T-helper 22 cell (primary cell): ENCODE results near the gene IQSEC1.

ENCODE experiments used
- DNase-seq: peaks from one replicate; pipeline ENCODE4 v3.0.0-alpha.2; 2020; ENCODE audit warnings: low read depth

The IQSEC1 gene

DNA sequence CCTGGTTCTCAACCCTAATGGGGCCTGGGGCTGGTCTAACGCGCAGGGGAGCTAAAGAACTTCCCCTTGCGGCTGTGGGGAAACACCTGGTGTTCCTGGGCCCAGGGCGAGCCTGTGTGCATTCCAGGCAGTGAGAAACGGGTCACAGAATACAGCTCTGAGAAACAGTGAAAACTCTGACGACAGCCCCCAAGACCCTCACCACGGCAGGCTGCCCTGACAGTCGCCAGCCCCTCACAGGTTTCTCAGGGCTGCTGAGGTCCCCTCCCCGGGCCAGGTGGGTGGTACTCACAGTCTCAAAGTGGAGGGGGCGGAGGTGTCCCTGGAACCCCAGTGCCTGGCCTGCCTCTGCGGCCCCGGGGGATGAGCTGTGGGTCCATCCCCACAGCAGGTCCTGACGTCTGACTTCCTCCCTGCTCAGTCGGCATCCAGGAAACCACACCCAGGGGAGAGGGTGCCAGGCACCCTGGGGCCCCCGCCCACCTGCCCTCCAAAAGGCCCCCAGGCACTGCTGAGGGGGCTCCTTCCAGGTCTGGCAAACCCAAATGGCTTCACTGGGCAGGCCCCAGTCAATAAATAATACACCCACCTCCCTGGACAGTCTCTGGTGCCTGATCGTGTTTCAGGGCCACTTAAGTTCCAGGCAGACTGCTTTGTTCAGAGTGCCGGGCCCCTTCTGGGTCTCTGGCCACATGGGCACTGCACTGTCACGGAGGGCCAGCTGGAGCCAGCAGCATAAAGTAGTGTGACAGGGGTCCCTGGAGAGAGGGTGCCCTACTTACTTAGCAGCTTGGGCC lies 57.7 kb downstream of the IQSEC1 start:
- peak; percentile 43 for DNase-seq

DNA sequence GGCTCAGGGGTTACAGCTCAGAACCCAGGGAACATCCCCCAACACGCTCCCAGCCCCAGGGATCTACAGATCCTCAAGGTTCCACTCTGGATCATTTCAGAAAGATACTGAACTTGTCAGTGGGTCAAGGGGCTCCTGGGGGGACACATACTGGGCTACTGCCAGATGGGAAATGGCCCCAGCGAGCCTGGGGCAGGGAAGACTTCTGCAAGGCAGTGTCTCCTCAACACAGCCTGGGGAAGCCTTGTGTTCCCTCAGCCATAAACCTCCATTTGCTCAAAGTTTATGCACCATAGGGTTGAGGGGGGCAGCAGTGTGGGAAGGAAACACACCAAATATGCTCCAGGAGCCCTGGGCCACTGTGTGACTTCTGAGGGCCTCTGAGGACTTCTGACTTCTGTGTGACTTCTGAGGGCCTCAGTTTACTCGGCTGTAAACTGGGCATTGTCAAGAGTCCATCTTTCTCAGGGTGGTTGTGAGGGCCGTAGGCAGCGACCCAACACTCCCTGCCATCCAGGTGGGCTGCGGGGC lies 58.4 kb downstream of the IQSEC1 start:
- DNase-seq, result no peak

DNA sequence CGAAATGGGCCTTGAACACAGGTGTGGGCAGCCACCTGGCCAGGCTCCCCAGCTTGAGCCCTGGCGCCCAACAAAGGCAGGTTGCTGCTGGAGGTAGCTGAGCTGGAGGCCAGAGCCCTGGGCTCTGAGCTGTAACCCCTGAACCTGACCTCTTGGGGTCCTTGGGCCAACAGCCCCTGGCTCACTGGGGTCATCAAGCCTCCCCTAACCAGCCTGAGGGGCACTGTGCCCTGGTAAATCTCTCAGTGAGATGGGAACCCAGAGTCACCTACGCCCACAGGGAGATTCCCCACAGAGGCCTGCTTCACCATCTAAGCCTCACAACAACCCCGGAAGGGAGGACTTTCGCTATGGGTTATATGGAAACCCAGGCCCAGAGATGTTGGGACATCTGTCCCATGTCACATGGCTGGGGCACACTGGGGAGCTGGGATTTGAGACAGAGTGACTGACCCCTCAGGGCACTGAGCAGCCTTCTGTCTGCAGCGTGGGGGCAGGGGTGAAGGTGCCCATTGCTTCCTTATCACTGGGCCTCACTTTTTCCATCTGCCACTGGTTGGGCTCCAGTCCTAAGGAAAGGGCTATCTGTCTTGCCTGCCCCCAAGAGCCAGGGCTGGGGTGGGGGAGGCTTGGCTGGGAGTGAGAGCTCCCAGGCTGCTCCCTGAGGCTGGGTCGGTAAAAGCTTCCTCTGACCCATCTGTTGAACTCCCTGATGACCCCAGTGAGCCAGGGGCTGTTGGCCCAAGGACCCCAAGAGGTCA lies 59.1 kb downstream of the IQSEC1 start:
- no peak for DNase-seq

DNA sequence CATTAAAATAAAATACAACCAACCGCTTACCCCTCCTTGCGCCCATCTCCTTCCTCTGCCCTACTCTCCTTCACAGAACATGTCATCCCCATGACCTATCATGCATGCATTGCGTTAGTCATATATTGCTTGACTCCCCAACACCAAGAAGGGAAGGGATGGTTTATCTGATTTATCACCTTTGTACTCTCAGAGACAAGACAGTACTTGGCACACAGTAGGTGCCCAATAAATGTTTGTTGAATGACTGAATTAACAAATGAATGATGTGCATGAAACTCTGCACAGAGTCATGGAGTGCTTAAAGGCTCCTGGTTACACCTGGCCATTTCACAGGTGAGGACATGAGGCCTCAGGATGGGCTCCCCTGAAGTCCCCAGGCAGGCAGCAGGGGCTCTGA lies 59.7 kb downstream of the IQSEC1 start:
- DNase-seq, result no peak

DNA sequence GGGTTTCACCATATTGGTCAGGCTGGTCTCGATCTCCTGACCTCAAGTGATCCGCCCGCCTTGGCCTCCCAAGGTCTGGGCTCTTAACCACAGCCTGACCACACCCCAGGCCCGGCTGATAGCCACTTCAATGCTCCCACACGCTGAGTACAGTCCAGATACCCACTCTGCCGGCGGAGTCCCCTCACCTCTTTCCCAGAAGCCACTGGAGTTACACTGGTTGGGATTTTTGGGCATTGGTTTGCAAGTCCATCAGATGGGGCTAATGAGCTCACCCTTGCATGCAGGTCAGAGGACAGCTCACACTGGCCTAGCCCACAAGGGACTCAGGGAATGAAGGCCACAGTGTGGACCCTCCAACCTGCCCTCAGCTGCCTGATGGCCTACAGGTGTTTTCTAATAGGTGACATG lies 60.1 kb downstream of the IQSEC1 start:
- DNase-seq, result no peak

DNA sequence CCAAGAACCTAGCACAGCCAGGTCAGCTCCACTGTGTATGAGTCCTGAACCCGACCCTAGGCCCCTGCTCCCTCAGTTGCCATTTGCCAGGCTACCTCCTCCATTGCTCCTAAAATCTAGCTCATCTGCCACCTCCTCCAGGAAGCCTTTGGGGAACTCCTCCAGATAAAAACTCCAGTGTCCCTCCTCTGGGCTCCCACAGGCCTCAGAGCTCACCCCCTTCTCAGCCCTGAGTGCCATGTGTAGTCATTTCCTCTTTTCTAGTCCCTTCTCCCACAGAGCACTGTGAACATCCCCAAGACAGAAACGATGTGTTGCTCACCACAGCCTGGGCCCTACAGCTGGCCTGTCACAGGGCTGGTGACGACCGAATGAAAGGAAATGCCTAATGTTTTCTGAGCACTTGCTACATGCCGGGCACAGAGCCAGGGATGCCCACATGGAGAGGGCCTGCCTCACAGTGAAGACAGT lies 61.0 kb downstream of the IQSEC1 start:
- DNase-seq, result no peak

DNA sequence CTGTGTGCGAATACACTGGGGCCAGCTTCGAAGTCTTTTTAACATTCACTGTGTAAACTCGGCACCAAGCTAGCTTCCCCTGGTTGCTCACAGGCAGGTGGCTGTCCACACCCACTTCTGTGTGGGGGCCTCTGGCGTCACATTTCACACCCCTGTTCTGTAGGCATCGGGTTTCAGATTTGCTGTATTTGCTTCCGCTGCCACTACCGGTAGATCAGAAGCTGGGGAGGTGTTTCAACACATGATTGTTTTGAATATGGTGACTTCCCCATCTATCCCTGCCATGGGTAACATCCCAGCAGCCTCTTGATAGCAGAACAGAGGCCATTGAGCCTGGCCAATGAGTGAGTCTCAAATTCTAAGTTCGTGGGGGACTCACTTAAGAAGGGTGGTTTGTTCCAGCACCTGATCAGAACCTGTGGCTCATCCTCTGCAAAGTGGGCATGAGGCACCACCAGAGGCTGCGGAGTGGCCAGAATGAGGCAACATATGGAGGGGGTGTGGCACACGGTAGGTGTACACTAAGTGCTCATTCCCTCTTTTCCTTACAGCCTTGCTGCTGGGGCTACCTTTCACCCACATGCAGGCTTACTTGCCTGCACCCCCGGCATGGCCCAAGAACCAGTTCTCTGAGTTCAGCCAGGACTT lies 61.5 kb downstream of the IQSEC1 start:
- DNase-seq, result peak; percentile 79

DNA sequence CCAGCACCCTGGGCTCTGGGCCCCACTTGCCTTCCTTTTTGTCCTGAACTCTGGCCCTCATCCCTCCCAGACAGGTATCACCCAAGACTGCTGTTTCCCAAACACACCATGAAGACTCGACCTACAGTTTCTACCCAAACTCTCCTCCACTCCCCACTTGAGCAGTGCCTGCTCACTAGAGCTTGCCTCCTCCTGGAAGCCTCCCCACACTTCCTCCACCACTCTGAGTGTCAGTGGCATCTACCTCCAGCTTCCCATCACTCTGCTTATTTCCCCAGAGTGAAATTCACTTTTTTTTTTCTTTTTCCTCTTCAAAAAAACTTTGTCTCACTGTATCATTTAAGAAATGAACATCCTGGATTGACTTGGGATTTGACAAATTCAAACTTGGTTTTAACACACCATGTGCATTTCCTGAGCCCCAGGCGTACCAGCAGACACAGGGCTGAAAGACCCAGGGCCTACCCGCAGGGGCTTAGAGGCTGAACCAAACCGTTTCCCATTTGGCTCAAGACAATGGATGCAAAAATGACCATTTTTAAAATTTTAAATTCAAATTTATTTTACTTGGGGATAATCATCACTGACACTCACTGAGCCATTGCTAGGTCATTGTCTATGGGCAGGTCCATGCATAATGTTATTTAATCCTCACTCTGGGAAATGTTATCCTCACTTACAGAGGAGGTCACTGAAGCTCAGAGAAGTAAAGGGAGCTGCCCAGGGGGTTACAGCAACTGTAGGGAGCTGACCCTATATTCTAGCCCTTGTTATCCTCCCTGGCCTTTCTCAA lies 62.3 kb downstream of the IQSEC1 start:
- DNase-seq, result no peak

DNA sequence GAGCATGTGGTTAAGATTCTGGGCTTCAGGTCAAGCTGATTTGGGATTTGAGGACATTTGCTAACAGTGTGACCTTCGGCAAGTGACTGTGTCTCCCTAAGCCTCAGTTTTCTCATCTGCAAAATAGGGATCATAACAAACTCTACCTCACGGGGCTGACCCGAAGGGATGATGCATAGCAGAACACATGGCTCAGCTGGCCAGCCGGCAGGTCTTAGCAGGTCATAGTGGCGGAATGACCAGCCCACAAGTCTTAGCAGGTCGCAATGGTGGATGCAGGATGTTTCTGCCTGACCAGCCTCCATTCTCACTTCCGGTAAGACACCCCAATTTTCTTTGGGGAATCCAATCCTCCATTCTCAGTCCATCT lies 63.3 kb downstream of the IQSEC1 start:
- DNase-seq, result no peak

DNA sequence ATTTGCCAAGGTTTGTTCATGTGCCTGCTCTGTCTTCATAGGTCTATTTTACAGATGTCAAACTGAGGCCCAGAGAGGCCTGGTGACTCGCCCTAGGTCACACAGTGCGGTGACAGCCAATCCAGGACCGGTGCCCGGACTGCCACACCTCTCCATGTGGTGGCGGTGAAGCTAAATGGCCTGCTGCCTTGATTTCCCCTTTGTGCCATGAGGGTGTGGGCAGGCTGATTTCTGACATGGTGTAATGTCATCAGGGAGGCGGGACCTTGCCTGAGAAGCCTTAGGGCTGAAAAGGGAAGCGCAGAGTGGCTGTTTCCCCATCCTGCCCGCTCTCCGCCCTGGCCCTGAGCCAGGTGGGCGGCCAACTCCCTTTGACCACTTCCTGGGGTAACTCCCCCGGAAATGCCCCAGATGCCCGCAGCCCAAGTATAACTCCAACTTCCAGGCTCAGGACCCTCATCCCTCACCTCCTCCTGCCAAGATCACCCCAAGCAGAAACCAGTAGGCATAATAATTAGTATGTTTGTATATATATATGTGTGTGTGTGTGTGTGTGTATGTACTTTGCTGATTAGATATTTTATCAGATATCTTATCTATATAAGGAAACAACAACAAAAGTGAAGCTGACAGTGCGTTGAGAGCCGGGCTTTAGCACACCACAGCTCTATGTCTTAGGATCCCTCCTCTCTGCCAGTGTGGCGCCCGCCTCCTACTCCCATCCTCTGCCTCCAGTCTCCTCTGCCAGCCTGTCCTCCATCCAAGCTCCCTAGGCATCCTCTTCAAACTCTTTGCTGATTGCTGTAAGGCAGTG lies 63.9 kb downstream of the IQSEC1 start:
- DNase-seq, result no peak

DNA sequence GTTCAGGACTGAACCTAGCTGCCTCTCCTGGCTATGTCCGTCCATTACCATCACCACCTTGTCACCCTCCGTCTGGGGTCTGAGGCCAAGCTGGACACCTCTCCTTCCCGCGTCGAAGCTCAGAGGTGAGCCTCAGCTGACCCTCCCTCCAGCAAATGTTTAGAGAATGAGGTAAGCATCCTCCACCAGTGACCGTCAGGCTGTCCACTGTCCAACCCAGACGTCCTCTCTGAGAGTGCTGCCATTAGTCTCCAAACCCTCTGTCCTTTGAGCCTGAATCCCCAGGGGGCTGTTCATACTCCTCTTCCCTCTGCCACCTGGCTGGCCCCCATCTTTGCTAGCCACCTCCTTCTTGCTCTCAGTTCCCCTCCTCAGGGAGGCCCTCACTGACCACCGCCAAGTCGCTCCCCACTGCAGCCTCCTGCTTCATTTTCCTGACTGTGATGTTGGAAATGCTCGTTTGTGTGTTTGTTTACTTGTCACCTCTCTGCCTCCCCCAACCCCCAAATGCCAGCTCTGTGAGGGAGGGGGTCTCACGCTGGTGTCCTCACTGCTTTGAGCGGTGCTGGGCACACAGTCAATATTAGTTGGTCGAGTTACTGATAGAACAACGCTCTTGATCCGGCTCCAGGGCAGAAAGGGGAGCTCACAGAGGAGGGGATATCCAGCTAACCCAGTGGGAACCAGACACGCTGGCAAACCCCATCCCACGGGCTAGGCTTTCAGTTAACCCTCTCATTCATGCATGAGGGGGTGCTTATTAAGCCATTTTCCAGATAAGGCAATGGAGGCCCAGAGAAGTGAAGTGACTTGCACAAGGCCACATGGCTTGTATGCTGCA lies 64.9 kb downstream of the IQSEC1 start:
- DNase-seq, result no peak

DNA sequence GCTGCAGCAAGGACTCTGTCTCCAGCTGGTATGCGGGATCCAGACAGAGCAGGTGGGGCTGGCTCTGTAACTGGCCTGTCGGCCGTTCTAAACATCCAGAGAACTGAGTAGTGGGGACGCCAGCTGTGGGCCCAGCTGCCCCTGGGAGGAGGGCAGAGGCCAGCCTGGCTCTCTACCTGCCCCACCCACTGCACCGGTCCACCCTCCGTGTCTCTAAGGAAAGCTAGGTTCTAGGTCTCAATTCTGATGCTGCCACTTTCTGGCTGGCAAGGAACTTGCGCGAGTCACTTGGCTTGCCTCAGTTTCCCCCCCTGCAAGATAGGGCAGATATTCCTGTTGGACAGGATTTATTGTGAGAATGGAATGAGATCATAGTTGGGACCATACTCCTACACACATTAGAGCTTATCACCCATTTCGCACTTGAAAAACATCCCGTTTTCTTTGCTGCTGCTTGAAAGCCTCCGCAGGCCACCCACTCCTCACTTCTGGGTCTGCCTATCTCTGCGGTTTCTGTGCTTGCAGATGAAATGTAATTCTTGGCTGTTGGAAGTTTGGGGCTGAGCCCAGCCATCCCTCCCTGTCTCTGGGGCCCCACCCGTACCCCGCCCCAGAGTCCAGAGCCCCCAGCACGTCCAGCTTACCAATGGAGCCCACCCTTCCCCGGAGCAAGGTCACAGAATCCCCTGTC lies 65.8 kb downstream of the IQSEC1 start:
- DNase-seq, result no peak

DNA sequence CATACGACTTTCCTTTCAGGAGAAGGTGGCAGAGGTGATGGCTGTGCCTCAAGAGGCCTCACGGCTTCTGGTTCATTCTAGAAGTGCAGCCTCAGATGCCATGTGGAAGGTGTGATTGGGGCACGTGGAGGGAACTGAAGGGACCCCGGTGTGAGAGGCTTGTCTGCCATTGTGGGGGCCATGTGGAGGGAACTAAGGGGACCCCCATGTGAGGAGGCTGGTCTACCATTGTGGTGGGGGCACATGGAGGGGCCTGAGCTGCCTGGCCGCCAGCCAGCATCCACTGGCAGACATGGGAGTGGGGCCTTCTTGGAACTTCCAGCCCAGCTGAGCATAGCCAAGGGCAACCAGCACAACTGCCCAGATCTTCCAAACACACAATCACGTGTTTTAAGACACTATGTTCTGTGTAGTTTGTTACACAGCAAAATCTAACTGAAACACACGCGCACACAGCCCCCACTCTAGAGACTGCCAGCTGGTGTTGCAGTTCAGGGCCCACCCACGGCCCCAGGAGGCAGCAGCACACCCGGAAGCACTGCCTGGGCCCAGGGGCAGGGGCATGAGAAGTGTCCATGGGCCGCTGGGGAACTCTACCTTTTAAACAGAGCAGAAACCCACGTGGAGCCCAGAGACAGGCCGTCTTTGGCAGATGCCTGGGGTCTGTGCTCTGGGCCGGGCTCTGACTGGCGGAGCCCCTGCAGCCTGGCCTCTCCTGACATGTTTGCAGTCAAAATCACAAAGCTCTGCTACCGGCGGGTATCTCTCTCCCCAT lies 66.8 kb downstream of the IQSEC1 start:
- no peak for DNase-seq

DNA sequence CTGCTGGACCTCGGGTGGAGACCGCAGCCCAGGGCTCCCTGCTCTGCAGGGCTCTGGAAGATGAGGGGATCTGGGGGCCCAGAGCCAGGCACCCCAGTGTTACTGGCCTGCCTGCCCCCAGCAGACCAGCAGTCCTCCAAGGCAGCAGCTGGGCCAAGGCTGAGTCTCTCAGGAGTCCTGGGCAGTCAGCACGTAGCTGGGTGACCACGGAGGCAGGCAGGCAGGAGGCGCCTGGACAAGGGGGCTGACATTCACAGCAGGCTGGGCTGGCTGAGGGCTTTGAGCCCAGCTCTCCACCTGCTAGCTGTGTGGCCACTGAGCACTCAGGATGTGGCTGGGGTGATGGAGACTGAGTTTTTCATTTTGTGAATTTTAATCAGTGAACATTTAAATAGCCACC lies 67.9 kb downstream of the IQSEC1 start:
- no peak for DNase-seq

DNA sequence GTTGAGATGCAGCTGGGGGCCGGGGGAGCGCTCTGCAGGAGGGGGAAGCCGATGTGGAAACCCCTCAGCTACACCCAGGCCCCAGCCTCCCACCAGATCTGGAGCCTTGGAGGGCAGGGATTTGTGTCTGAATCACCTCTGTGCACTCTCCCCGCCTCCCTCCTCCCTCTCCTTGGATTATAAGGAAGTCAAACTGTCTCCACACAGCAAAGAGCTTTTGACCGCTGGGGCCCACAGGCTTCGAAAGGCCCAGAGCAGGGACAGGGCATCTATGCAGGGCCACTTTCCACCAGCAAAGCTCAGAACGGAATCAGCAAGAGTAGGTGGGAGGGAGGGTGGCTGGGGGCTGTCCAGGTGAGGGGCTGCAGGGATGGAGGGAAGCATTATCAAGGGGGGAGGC lies 68.9 kb downstream of the IQSEC1 start:
- no peak for DNase-seq

DNA sequence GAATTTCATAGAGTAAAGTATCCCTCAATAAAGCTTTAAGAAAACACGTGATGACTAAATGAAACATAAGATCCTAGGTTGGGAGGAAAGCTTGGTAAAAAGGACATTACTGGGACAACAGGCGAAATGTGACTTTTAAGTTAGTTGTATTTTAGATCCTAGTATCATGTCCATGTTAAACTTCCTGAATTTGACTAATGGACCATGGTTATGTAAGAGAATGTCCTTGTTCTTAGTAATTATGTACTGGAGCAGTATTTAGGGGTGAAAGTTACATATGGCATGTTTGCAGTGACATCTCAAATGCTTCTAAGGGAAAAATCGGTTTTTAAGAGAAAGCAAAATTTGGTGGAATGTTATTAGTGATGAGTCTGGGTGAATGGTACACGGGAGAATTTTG lies 69.6 kb downstream of the IQSEC1 start:
- DNase-seq, result no peak

DNA sequence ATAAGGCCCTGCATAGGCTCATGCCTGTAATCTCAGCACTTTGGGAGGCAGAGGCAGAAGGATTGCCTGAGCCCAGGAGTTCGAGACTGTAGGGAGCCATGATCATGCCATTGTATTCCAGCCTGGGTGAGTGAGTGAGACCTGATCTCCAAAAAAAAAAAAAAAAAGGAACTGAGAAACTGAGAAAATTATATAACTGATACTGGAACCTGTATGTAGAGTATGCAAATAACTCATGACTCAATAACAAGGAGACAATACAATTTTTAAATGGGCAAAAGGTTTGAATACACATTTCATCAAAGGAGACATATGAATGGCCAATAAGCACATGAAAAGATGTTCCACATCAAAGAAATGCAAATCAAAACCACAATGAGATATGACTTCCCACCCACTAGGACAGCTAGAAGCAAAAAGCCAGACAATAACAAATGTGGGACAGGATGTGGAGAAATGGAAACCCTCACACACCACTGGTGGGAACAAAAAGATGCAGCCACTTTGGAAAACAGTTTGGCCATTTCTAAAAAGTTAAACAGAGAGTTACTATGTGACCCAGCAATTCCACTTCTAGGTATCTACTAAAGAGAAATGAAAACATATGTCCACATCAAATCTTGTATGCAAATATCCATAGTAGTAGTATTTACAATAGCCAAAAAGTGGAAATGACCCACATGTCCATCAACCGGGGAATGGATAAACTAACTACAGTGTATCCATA lies 70.7 kb downstream of the IQSEC1 start:
- no peak for DNase-seq
